Measurements from ENCODE around the gene TMEM186.

The TMEM186 gene

DNA sequence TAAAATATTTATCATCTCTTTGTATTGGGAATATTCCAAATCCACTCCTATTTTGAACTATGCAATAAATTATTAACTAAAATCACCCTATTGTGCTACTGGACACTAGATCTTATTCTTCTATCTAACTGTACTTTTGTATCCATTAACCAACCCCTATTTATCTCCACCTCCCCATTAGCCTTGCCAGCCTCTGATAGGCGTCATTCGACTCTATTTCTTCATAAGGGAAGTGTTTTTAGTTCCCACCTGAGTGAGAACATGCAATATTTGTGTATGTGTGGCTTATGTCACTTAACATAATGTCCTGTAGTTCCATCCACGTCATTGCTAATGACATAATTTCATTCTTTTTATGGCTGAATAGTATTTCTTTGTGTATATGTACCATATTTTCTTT lies 23.9 kb downstream of the TMEM186 start:
- no peaks in the 10 kb centered on the region for H3K36me3 ChIP-seq (ENCODE audit: control insufficient read depth, insufficient read depth, low read length)
- H3K27me3 ChIP-seq (ENCODE audit: control insufficient read depth, insufficient read depth, low read length), result no peaks in the 10 kb centered on the region
- H3K27ac ChIP-seq (ENCODE audit: low read length), result no peak overlapping the region
- DNase-seq (ENCODE audit: low read depth, low spot score), result no peak
- no peaks in the 10 kb centered on the region for H3K4me1 ChIP-seq (ENCODE audit: control insufficient read depth, insufficient read depth, low read length)
- H3K4me3 ChIP-seq (ENCODE audit: low read length), result no peak overlapping the region
- H3K9me3 ChIP-seq (ENCODE audit: control insufficient read depth, insufficient read depth, low read length), result no peaks in the 10 kb centered on the region
- no CpG with 5 or more reads among the region's 3 CpGs for WGBS (ENCODE audit: insufficient coverage, insufficient read length)

DNA sequence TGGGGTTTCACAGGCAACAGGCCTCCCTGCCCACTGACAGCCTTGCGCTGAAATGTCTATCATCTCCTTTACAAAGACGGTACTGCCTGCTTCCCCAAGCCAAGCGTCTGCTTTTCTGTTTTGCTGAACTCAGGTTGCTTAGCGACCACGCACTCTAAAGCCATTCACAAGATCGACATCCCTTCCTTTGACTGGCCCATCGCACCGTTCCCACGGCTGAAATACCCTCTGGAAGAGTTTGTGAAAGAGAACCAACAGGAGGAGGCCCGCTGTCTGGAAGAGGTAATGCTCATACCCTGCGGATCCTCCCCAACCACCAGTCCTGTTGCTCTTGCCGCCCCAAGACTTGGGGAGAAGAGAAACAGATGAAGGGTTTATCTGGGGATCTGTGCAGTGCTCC lies 28.7 kb downstream of the TMEM186 start:
- no peak overlapping the region for H3K27ac ChIP-seq (ENCODE audit: low read length)
- H3K36me3 ChIP-seq (ENCODE audit: control insufficient read depth, insufficient read depth, low read length), result no peaks in the 10 kb centered on the region
- H3K9me3 ChIP-seq (ENCODE audit: control insufficient read depth, insufficient read depth, low read length), result no peaks in the 10 kb centered on the region
- H3K4me1 ChIP-seq (ENCODE audit: control insufficient read depth, insufficient read depth, low read length), result 0 out of 2 replicates have a peak, but pooled peaks cover 2% of the 10 kb centered on the region
- H3K4me3 ChIP-seq (ENCODE audit: low read length), result no peak overlapping the region
- no peaks in the 10 kb centered on the region for H3K27me3 ChIP-seq (ENCODE audit: control insufficient read depth, insufficient read depth, low read length)
- WGBS (ENCODE audit: insufficient coverage, insufficient read length), result no CpG with 5 or more reads among the region's 12 CpGs
- DNase-seq (ENCODE audit: low read depth, low spot score), result no peak

DNA sequence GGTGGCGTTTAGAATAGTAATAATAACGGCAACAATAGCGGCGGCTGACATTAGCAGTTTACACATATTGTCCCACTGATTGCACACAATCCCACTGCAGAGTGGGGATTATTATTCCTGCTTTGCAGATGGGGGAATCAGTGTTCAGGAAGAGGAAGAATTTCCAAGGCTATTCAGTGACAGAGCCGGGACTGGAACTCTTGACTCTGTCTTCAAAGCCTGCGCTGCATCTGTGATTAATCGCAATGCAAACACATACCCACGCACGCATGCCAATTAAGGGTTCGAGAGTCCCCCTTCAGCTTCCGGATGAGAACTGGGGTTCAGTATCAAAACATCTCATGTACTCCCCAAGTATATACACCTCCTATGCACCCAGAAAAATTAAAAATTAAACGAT lies 29.2 kb downstream of the TMEM186 start:
- Histone ChIP-seq H3K4me3 (ENCODE audit: low read length) (no peak overlapping the region), H3K36me3 (ENCODE audit: control insufficient read depth, insufficient read depth, low read length) (no peaks in the 10 kb centered on the region), H3K4me1 (ENCODE audit: control insufficient read depth, insufficient read depth, low read length) (0 out of 2 replicates have a peak, but pooled peaks cover 2% of the 10 kb centered on the region), H3K9me3 (ENCODE audit: control insufficient read depth, insufficient read depth, low read length) (no peaks in the 10 kb centered on the region), H3K27ac (ENCODE audit: low read length) (no peak overlapping the region), H3K27me3 (ENCODE audit: control insufficient read depth, insufficient read depth, low read length) (no peaks in the 10 kb centered on the region)
- WGBS (ENCODE audit: insufficient coverage, insufficient read length), result no CpG with 5 or more reads among the region's 12 CpGs
- DNase-seq (ENCODE audit: low read depth, low spot score), result no peak

DNA sequence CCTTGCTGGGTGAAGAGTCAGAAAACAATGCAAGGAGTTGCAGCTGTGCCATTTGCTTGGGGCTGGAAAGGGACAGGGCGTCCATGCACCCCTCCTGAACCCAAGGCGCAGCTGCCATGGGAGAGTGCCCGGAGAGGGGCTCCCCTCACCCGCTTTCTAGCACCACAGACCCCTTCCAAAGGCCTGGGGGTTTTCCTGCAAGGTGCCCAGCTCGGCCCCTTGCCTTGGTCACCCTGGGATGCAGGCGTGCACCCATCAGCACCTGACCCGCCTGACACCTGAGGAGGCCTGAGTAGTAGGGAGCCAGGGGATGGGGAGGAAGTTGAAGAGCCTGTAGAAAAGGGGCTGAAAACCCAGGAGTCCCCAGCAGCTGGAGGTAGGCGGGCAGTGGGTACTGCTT lies 30.3 kb downstream of the TMEM186 start:
- DNase-seq (ENCODE audit: low read depth, low spot score), result no peak
- no peak overlapping the region for H3K27ac ChIP-seq (ENCODE audit: low read length)
- H3K9me3 ChIP-seq (ENCODE audit: control insufficient read depth, insufficient read depth, low read length), result no peaks in the 10 kb centered on the region
- no peak overlapping the region for H3K4me3 ChIP-seq (ENCODE audit: low read length)
- no CpG with 5 or more reads among the region's 8 CpGs for WGBS (ENCODE audit: insufficient coverage, insufficient read length)
- 0 out of 2 replicates have a peak, but pooled peaks cover 2% of the 10 kb centered on the region for H3K4me1 ChIP-seq (ENCODE audit: control insufficient read depth, insufficient read depth, low read length)
- H3K36me3 ChIP-seq (ENCODE audit: control insufficient read depth, insufficient read depth, low read length), result no peaks in the 10 kb centered on the region
- H3K27me3 ChIP-seq (ENCODE audit: control insufficient read depth, insufficient read depth, low read length), result no peaks in the 10 kb centered on the region

DNA sequence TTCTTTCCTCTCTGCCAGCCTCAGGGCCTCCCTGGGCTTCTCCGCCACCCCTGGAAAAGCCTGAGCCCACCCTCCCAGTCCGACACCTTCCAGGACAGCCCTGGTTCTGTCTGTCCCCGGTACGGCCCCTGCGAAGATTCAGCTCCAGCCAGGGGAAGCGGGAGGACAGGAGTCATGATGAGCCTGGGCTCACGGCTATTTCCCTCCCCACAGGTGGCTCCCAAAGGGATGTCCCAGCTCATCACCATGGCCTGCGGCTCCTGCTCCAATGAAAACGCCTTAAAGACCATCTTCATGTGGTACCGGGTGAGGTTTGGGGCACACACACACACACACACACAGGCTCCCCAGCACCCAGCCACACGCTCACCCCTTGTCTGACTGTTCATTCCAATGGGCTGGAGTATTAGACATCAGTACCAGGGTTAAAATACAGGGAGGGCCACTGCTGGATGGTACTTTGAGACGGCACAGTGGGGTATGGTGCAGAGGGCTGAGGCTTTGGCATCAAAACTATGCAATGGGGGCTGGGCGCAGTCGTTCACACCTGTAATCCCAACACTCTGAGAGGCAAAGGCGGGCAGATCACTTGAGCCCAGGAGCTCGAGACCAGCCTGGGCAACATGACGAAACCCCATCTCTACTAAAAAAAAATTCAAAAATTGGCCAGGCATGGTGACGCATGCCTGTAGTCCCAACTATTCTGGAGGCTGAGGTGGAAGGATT lies 32.8 kb downstream of the TMEM186 start:
- no peaks in the 10 kb centered on the region for H3K36me3 ChIP-seq (ENCODE audit: control insufficient read depth, insufficient read depth, low read length)
- H3K4me3 ChIP-seq (ENCODE audit: low read length), result no peak overlapping the region
- no peak overlapping the region for H3K27ac ChIP-seq (ENCODE audit: low read length)
- H3K4me1 ChIP-seq (ENCODE audit: control insufficient read depth, insufficient read depth, low read length), result 0 out of 2 replicates have a peak, but pooled peaks cover 2% of the 10 kb centered on the region
- H3K9me3 ChIP-seq (ENCODE audit: control insufficient read depth, insufficient read depth, low read length), result no peaks in the 10 kb centered on the region
- no peaks in the 10 kb centered on the region for H3K27me3 ChIP-seq (ENCODE audit: control insufficient read depth, insufficient read depth, low read length)
- WGBS (ENCODE audit: insufficient coverage, insufficient read length), result no CpG with 5 or more reads among the region's 18 CpGs
- no peak for DNase-seq (ENCODE audit: low read depth, low spot score)

DNA sequence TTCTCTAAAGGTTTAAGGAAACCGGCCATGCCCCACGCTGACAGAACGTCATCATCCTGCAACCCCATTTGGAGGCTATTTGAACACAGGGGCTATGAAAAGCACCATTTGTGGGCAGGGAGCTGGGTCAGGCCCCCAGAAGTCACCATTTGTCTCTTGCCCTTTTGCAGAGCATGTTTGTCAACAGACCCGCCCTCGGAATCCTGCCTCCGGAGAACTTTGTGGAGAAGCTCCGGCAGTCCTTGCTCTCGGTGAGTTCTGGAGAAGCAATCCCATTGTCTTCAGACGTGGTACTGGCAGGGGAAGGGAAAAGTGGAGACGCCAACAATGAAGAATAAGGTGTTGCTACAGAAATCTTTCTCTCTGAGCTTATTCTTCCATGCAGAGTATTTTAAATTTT lies 33.5 kb downstream of the TMEM186 start:
- Histone ChIP-seq H3K4me1 (ENCODE audit: control insufficient read depth, insufficient read depth, low read length) (0 out of 2 replicates have a peak, but pooled peaks cover 2% of the 10 kb centered on the region), H3K4me3 (ENCODE audit: low read length) (no peak overlapping the region), H3K9me3 (ENCODE audit: control insufficient read depth, insufficient read depth, low read length) (no peaks in the 10 kb centered on the region), H3K36me3 (ENCODE audit: control insufficient read depth, insufficient read depth, low read length) (no peaks in the 10 kb centered on the region), H3K27ac (ENCODE audit: low read length) (no peak overlapping the region), H3K27me3 (ENCODE audit: control insufficient read depth, insufficient read depth, low read length) (no peaks in the 10 kb centered on the region)
- DNase-seq (ENCODE audit: low read depth, low spot score), result no peak
- WGBS (ENCODE audit: insufficient coverage, insufficient read length), result no CpG with 5 or more reads among the region's 10 CpGs

DNA sequence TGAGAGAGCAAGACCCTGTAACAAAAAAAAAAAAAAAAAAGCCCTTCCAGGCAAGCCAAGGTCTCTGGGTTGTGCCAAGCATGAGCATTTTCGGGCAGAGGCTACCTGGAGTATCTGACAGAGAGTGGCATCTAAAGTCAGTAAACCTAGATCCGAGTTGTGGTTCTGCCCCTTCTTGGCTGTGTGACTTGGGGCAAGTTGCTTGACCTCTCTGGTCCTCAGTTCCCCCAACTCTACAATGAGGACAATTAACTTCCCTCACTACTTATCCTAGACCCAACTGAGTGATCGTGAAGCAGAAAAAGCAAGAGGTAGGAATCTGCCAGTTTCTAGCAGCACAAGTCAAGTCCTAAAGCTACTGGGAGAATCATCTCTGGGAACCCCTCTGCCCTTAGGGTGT lies 34.4 kb downstream of the TMEM186 start:
- Histone ChIP-seq H3K4me3 (ENCODE audit: low read length) (no peak overlapping the region), H3K36me3 (ENCODE audit: control insufficient read depth, insufficient read depth, low read length) (no peaks in the 10 kb centered on the region), H3K27ac (ENCODE audit: low read length) (no peak overlapping the region), H3K27me3 (ENCODE audit: control insufficient read depth, insufficient read depth, low read length) (no peaks in the 10 kb centered on the region), H3K9me3 (ENCODE audit: control insufficient read depth, insufficient read depth, low read length) (no peaks in the 10 kb centered on the region), H3K4me1 (ENCODE audit: control insufficient read depth, insufficient read depth, low read length) (0 out of 2 replicates have a peak, but pooled peaks cover 2% of the 10 kb centered on the region)
- no peak for DNase-seq (ENCODE audit: low read depth, low spot score)
- no CpG with 5 or more reads among the region's 3 CpGs for WGBS (ENCODE audit: insufficient coverage, insufficient read length)

DNA sequence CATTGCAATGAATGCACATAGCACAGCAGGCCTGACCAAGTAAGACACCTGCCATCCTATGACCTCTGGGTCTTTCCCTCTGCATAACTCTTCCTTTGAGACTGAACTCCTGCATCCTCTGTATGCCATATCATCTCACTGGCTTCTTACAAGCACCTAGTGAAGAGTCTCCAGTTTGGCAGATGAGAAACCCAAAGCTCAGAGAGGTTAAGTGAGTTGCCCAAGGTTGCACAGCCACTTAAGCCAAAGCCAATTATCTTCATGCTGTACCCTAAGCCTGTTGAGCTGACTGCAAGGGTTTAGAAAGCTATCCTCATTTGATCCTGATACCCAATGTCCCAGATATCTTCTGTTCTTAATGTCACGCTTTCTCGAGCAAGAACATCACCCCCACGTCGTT lies 35.2 kb downstream of the TMEM186 start:
- no CpG with 5 or more reads among the region's 4 CpGs for WGBS (ENCODE audit: insufficient coverage, insufficient read length)
- Histone ChIP-seq H3K4me3 (ENCODE audit: low read length) (no peak overlapping the region), H3K27me3 (ENCODE audit: control insufficient read depth, insufficient read depth, low read length) (no peaks in the 10 kb centered on the region), H3K36me3 (ENCODE audit: control insufficient read depth, insufficient read depth, low read length) (no peaks in the 10 kb centered on the region), H3K4me1 (ENCODE audit: control insufficient read depth, insufficient read depth, low read length) (0 out of 2 replicates have a peak, but pooled peaks cover 2% of the 10 kb centered on the region), H3K9me3 (ENCODE audit: control insufficient read depth, insufficient read depth, low read length) (no peaks in the 10 kb centered on the region), H3K27ac (ENCODE audit: low read length) (no peak overlapping the region)
- no peak for DNase-seq (ENCODE audit: low read depth, low spot score)

DNA sequence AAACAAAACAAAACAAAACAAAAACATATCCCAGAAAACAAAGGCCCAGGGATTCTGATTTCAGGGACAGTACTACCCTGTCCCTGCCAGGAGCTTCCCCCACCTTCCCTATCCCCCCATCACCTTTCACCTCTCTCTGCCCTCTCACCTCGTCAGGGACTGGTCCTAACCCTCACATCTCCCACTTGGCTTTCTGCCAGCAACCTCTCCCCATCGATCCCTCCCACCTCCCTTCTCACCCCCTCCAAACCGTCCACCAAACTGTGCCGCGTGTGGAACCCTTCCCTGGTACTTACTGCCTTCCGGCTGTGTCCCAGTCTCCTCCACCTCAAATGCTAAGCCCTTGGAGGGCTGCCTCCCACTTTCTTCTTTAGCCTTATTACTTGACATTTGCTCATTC lies 36.4 kb downstream of the TMEM186 start:
- H3K36me3 ChIP-seq (ENCODE audit: control insufficient read depth, insufficient read depth, low read length), result no peaks in the 10 kb centered on the region
- H3K4me1 ChIP-seq (ENCODE audit: control insufficient read depth, insufficient read depth, low read length), result 0 out of 2 replicates have a peak, but pooled peaks cover 2% of the 10 kb centered on the region
- no peak overlapping the region for H3K4me3 ChIP-seq (ENCODE audit: low read length)
- WGBS (ENCODE audit: insufficient coverage, insufficient read length), result 100% methylated on average over 2 of the region's 6 CpGs
- no peaks in the 10 kb centered on the region for H3K9me3 ChIP-seq (ENCODE audit: control insufficient read depth, insufficient read depth, low read length)
- no peak for DNase-seq (ENCODE audit: low read depth, low spot score)
- H3K27ac ChIP-seq (ENCODE audit: low read length), result no peak overlapping the region
- no peaks in the 10 kb centered on the region for H3K27me3 ChIP-seq (ENCODE audit: control insufficient read depth, insufficient read depth, low read length)

DNA sequence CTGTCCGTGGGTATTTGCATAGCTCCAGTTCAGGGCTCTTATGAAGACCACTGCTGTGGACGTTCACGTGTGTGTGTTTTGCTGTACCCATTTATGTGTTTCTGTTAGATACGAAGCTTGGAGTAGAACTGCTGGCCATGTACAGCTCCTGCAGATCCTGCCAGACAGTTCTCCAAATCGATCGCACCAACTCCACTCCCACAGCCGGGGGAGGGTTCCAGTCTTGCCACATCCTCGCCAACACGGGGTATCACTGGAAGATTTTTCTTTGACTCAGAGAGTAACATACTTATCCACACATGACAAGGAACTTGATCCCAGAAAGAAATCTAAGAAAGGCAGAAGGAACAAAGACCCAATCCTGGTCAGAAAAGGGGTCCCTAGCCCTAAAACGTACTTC lies 37.4 kb downstream of the TMEM186 start:
- no CpG with 5 or more reads among the region's 10 CpGs for WGBS (ENCODE audit: insufficient coverage, insufficient read length)
- Histone ChIP-seq H3K27me3 (ENCODE audit: control insufficient read depth, insufficient read depth, low read length) (no peaks in the 10 kb centered on the region), H3K9me3 (ENCODE audit: control insufficient read depth, insufficient read depth, low read length) (no peaks in the 10 kb centered on the region), H3K27ac (ENCODE audit: low read length) (no peak overlapping the region), H3K4me1 (ENCODE audit: control insufficient read depth, insufficient read depth, low read length) (0 out of 2 replicates have a peak, but pooled peaks cover 2% of the 10 kb centered on the region), H3K36me3 (ENCODE audit: control insufficient read depth, insufficient read depth, low read length) (no peaks in the 10 kb centered on the region), H3K4me3 (ENCODE audit: low read length) (no peak overlapping the region)
- no peak for DNase-seq (ENCODE audit: low read depth, low spot score)

DNA sequence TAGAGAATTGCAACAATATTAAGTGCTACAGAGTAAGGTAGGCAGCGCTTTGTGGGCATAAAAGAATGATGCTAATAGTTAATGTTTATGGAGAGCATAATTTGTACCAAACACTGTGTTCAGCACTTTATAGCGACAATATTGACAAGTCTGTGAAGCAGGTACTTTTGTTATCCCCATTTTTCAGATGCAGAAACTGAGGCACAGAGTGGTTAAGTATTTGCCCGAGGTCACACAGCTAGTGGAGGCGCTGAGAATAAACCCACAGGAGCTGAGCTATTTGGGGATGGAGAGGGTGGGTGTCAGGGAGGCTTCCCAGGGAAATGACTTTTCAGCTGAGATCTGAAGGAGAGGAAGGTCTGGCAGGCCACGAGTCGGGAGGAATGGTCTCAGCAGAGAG lies 39.4 kb downstream of the TMEM186 start:
- Histone ChIP-seq H3K36me3 (ENCODE audit: control insufficient read depth, insufficient read depth, low read length) (no peaks in the 10 kb centered on the region), H3K4me3 (ENCODE audit: low read length) (no peak overlapping the region), H3K27me3 (ENCODE audit: control insufficient read depth, insufficient read depth, low read length) (no peaks in the 10 kb centered on the region), H3K4me1 (ENCODE audit: control insufficient read depth, insufficient read depth, low read length) (no peaks in the 10 kb centered on the region), H3K27ac (ENCODE audit: low read length) (no peak overlapping the region), H3K9me3 (ENCODE audit: control insufficient read depth, insufficient read depth, low read length) (no peaks in the 10 kb centered on the region)
- no CpG with 5 or more reads among the region's 6 CpGs for WGBS (ENCODE audit: insufficient coverage, insufficient read length)
- no peak for DNase-seq (ENCODE audit: low read depth, low spot score)
